HG03354 (cell line): ENCODE results near the gene PPTC7.
"Not testable (repeated sequence)": the region's sequence is repeated elsewhere in the genome, so short reads cannot be mapped to it uniquely, and the experiment has no call there.

ENCODE experiments used
- ATAC-seq: cut with Tn5 transposase; IDR thresholded peaks from one replicate; pipeline ENCODE4 v1.9.1; 2021; ENCODE audit warnings: mild to moderate bottlenecking; ENCODE audit not compliant: unreplicated experiment, poor library complexity, severe bottlenecking

PPTC7 gene

GRCh38 chr12:110583137-110584059 is at the start of gene PPTC7:
Gene PPTC7 (minus strand): TSS chr12:110583318. CDS start chr12:110583031, 287 bp downstream.
- ATAC-seq, result peak; percentile 82

DNA sequence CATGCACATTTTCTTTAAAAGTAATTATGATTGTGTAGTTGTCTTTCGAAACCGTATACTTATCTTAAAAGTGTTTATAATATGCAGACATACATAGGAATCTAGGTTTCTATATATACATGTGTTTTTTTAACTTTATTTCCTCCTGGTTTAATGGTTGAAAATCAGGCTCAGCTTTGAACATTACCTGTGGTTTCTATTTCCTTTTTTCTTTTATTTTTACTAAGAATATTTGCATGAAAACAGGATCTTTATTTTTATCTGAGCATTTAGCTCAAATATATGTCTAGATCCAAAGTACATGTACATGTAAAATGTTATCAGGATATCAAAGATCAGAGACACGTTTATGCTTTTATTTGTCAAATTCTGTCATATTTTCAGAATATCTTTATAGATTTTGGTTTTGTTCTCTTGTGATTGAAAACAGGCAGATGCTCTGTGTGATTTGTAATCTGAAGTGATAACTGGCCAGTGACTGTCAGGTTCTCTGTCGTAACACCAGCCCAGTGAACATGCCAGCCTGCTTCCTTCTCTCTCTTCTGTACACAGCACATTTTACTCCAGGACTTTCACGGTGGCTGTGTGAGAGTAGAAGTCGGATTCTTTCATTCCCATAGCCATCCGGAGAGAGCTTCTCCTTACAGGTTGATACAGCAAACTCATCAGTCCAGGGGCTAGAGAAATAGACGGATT is 44.5 kb upstream of the PPTC7 start:
- ATAC-seq, result no peak

DNA sequence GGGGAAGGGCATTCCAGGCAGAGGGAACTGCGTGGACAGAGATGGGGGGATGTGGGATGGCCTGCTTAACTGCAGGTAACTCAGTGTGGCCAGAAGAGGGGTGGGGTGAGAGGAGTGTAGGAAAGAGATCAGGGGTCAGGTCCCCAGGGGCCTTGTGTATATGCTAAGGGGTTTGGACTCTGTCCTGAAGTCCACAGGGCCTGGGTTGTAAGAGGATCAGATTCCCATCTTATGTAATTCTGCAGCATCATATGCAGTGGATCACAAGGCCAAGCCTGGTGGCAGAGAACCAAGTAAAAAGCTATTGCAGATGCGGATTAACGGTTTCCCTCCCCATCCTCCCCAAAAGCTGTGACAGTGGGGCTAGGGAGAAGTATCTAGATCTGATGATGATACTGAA is 39.5 kb upstream of the PPTC7 start:
- no peak for ATAC-seq

GRCh38 chr12:110619534-110619953 is 36.4 kb upstream of the PPTC7 start:
- ATAC-seq, result peak; percentile 59

- ATAC-seq, result no peak
Observed at GRCh38 chr12:110616471-110617115, 33.5 kb upstream of the PPTC7 start.

DNA sequence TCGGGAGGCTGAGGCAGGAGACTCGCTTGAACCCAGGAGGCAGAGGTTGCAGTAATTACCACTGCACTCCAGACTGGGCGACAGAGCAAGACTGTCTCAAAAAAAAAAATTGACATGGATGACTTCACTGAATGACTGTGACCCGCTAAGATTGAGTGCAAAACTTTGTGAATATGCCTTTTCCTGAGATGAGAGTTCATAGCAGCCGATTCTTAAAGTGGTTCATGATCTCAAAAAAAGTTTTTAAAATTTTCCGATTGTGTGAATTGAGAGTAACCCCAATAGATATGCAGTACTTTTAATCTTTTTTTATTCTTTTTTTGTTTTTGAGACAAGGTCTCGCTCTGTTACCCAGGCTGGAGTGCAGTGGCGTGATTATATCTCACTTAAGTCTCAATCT is 32.1 kb upstream of the PPTC7 start:
- ATAC-seq, result no peak

GRCh38 chr12:110613771-110614684 is 30.9 kb upstream of the PPTC7 start, which contains the start of gene TCTN1:
Gene TCTN1 (plus strand): TSS chr12:110614129. CDS start chr12:110614183, 54 bp downstream.
- peak; percentile 94 for ATAC-seq

DNA sequence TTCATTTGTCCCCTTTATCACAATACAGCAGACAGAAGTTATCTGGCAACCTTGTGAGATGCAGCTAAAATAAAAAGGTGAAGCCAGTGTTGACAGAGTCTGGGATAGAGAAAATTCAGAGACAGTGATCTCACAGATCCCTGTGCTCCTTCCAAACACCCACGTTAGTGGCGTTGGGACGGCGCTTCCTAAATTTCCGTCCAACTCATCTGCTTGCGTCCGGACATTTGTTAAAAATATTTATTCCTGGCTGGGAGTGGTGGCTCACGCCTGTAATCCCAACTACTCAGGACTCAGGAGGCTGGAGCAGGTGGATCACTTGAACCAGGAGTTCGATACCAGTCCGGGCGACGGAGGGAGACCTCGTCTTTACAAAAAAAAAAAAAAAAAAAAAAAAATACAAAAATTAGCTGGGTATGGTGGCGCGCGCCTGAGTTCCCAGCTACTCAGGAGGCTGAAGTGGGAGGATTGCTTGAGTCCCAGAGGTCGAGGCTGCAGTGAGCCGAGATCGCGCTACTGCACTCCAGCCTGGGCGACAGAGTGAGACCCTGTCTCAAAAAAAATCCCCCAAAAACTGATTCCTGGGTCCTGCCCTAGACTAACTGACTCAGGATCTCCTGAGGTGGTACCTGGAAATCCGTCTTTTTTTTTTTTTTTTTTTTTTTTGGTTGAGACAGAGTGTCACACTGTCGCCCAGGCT is 30.1 kb upstream of the PPTC7 start:
- ATAC-seq, result no peak

- no peak for ATAC-seq
Observed at GRCh38 chr12:110606253-110606611, 23.1 kb upstream of the PPTC7 start.

- ATAC-seq, result not testable (repeated sequence)
Observed at GRCh38 chr12:110602085-110602814, 19.1 kb upstream of the PPTC7 start.

DNA sequence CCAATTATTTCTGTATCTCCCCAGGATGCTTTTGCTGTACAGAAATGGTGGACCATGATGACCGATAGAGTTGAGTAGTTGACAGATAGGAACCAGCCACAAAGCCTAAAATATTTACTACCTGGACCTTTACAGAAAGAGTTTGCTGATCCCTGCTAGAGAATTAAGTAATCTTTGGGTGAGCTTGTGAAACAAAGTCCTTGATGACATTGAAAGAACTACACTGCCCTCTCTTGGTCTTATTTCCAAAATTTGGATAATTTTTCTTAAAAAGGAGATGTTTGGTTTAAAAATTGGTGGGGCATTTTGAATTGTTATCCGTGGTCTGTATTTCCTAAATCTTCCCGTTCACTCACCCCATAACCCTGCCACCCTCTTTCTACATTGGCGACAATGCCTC is 17.1 kb upstream of the PPTC7 start:
- no peak for ATAC-seq

DNA sequence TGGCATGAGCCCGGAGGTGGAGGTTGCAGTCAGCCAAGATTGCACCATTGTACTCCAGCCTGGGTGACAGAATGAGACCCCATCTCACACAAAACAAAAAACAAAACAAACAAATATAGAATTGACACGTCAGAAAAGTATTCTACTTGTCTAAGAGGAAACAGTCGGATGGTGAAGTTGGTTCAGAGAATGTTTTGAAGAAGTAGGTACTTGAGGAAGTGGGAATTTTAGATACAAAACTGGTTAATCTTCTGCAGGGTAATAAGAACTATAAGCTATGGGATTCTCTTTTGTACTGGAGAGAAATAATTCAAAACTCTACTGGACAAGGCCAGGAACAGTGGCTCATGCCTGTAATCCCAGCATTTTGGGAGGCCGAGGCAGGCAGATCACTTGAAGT is 16.2 kb upstream of the PPTC7 start:
- ATAC-seq, result no peak

DNA sequence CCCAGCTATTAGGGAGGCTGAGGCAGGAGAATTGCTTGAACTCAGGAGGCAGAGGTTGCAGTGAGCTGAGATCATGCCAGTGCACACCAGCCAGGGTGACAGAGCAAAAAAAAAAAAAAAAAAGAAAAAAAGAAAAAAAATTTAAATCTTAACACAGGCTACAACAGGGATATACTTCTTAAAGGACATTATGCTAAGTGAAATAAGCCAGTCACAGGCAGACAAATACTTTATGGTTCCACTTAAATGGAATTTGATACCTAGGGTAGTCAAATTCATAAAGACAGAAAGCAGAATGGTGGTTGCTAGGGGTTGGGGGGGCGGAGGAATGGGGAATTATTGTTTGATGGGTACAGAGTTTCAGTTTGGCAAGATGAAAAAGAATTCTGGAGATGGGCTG is 14.8 kb upstream of the PPTC7 start:
- no peak for ATAC-seq

GRCh38 chr12:110592919-110593318 is 9.8 kb upstream of the PPTC7 start:
- not testable (repeated sequence) for ATAC-seq

GRCh38 chr12:110592078-110592477 is 9.0 kb upstream of the PPTC7 start:
- ATAC-seq, result no peak

GRCh38 chr12:110591451-110592051 is 8.4 kb upstream of the PPTC7 start:
- ATAC-seq, result peak; percentile 25

DNA sequence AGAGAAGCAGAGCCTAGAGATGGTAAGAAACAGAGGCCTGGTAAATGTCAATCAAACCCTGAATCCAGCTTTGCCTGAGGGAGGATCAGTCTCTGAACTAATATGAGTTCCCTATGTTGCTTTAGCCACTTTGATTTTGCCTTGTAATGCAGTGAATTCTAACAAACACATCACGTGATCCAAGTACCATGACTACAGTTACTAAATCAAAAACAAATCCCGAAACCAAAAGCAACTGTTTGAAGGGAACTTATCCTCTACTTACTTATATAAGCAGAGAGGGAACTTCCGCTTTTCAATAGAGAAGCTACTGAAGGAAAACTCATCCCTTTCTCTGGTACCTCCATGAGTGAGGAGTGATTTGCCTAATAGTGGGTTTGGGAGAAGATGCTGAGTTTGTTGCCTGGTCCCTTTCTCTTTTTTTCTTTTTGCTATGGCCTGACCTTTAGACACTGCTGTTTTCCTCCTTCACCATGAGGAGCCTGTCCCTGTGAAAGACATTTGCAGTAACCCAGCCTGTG is 7.7 kb upstream of the PPTC7 start:
- ATAC-seq, result peak; percentile 91

DNA sequence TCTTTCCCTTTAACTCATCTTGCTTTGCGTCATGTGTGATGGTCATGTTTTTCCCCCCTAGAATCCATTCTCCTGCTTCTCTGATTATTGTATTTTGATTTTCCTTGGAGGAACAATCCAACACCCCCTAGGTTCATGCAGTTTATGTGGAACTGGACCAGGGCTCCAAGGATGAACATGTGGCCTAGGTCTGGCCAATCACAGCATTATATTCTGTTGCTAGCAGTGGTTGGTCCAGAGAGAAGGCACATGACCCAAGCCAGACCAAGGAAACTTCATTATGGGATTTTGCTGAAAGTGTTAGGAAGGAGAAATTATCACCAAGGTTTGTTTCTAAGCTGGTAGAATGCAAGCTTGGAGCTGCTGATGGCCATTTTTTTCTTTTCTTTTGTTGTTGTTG is 6.9 kb upstream of the PPTC7 start:
- no peak for ATAC-seq
